Measurements from ENCODE around the gene AKT1S1.

DNA sequence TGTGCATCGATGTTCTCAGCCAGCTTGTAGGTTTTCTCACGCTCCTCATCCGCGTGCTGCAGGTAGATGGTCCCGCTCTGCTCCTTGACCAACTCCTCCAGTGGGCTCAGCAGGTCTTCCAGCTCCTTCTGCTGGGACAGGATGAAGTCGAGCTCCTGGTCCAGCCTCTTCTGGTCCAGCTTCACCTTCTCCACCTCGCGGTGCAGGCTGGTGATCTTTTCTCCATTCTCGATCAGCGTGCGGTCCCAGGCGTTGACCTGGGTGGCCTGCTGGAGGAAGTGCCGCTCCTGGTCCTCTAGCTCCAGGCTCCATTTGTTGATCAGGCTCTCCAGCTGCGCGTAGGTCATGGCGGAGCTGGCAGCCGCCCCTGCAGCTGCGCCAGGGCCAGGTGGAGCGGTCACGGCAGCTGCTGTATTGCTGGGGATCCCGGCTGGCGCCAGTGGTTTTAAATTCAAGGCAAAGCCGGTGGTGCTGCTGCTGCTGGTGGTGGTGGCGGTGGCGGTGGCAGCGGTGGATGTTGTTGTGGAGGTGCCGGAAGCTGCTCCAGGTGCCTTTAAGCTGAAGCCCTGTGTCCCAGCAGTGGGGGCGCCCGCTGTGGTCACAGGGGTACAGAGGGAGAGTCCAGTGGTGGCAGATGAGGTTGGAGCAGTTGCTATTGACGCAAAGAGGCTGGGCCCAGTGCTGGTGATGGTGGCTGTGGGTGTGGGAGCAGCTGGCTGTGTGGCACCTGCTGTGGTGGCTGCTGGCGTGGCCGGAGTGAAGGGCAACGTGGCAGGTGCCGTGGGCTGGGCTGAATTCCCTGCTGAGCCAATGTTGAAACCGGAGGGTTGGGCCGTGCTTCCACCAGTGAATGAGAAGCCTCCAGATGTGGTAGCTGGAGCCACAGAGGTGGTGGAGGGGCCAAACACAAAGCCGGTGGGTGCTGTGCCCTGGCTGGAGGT, 31.6 kb upstream of the AKT1S1 start:
- TF ChIP-seq, protein P1, sequence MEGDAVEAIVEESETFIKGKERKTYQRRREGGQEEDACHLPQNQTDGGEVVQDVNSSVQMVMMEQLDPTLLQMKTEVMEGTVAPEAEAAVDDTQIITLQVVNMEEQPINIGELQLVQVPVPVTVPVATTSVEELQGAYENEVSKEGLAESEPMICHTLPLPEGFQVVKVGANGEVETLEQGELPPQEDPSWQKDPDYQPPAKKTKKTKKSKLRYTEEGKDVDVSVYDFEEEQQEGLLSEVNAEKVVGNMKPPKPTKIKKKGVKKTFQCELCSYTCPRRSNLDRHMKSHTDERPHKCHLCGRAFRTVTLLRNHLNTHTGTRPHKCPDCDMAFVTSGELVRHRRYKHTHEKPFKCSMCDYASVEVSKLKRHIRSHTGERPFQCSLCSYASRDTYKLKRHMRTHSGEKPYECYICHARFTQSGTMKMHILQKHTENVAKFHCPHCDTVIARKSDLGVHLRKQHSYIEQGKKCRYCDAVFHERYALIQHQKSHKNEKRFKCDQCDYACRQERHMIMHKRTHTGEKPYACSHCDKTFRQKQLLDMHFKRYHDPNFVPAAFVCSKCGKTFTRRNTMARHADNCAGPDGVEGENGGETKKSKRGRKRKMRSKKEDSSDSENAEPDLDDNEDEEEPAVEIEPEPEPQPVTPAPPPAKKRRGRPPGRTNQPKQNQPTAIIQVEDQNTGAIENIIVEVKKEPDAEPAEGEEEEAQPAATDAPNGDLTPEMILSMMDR (IDR thresholded peaks at IDR 0.05; ENCODE audit: poor library complexity): no peak
- no peak for TF ChIP-seq EZH2phosphoT487 (IDR thresholded peaks at IDR 0.05; ENCODE audit: low read depth, severe bottlenecking, unreplicated experiment)
